HepG2 (cell line): Measurements from ENCODE around the gene RASSF10. TPM values are rescaled to one million over a fixed set of nuclear protein-coding genes. Genes with fewer than 3 reads are reported as not detected.

Experiments used
- ATAC-seq: fragments of 200-7000 bp; cut with Tn5 transposase; 3 replicates; pipeline ENCODE4 v1.9.1; 2020; ENCODE audit warnings: mild to moderate bottlenecking, moderate library complexity
- BruUV-seq: library from RNA; stranded (reverse); fragments of 400-500 nt; replicated peaks from 2 replicates; lab custom pipeline; 2021; lab: Mats Ljungman, UMichigan
- CTCF ChIA-PET: fragments of 300-600 bp; formaldehyde crosslinking; extraction: SDS; loops from one replicate; lab custom pipeline; 2021; ENCODE audit warnings: low total read pairs, inconsistent platforms, low intra/inter-chr PET ratio; lab: Yijun Ruan, JAX
- POLR2A ChIA-PET: fragments of 350-600 bp; sonication (Branson Sonifier 250); formaldehyde crosslinking; loops from one replicate; lab custom pipeline; 2020; ENCODE audit warnings: antibody characterized with exemption, inconsistent platforms; lab: Yijun Ruan, JAX
- DNase-seq: peaks from one replicate; pipeline ENCODE4 v3.0.0-alpha.2; 2015; ENCODE audit warnings: low spot score
- FAIRE-seq: peaks from 3 replicates; lab custom pipeline; 2011; peaks lifted over from hg19 to GRCh38; lab: Jason Lieb, UNC
- H2AFZ ChIP-seq: one replicate; pipeline ENCODE4 v1.6.1; 2011; ENCODE audit warnings: low read length, inconsistent platforms
- H3K27ac ChIP-seq: fragments of 300-600 bp; 3 replicates; pipeline ENCODE4 v1.8.0; 2011; ENCODE audit warnings: mixed run types, mild to moderate bottlenecking, mixed read lengths, low read length, inconsistent platforms; ENCODE audit not compliant: insufficient read depth; ENCODE audit errors: extremely low read length
- H3K27me3 ChIP-seq, 2 experiments: fragments of 200-600 bp in 1 of 2; 2 replicates in 1 of 2; 3 replicates in 1 of 2; pipeline versions ENCODE4 v1.6.0 to v1.8.0; 2011; ENCODE audit warnings: low read length in 2 of 2, mild to moderate bottlenecking in 2 of 2, moderate library complexity in 2 of 2, inconsistent platforms in 1 of 2; ENCODE audit not compliant: insufficient read depth in 2 of 2, control insufficient read depth in 1 of 2
- H3K36me3 ChIP-seq, 2 experiments: fragments of 200-600 bp in 1 of 2; replicated peaks in 1 of 2; 2 replicates in 1 of 2; 3 replicates in 1 of 2; pipeline versions ENCODE4 v1.5.1 to v1.8.0; 2011; ENCODE audit warnings: low read length in 2 of 2, inconsistent platforms in 1 of 2; ENCODE audit not compliant: insufficient read depth in 2 of 2, control insufficient read depth in 1 of 2
- H3K4me1 ChIP-seq: 2 replicates; pipeline ENCODE4 v1.5.1; 2012; ENCODE audit warnings: low read length, inconsistent platforms; ENCODE audit not compliant: insufficient read depth
- H3K4me2 ChIP-seq: 2 replicates; pipeline ENCODE4 v1.6.0; 2011; ENCODE audit warnings: low read depth, low read length, inconsistent platforms
- H3K4me3 ChIP-seq, 3 experiments: fragments of 200-600 bp in 1 of 3; sonication (generic), shearing (Covaris generic) in 1 of 3; replicated peaks in 1 of 3; 2 replicates each; pipeline ENCODE4 v1.5.1; 2011 to 2016; ENCODE audit warnings: low read length in 3 of 3, inconsistent platforms in 2 of 3, low read depth in 2 of 3, mild to moderate bottlenecking in 2 of 3, control low read depth in 1 of 3, mixed read lengths in 1 of 3; ENCODE audit not compliant: insufficient read depth in 1 of 3
- H3K79me2 ChIP-seq: one replicate; pipeline ENCODE4 v1.6.1; 2011; ENCODE audit warnings: low read length, inconsistent platforms; ENCODE audit not compliant: insufficient read depth
- H3K9ac ChIP-seq: 2 replicates; pipeline ENCODE4 v1.6.0; 2011; ENCODE audit warnings: mild to moderate bottlenecking, low read depth, low read length, inconsistent platforms; ENCODE audit not compliant: insufficient read depth
- H3K9me3 ChIP-seq: 2 replicates; pipeline ENCODE4 v1.5.1; 2012; ENCODE audit warnings: mild to moderate bottlenecking, low read length
- H4K20me1 ChIP-seq: 2 replicates; pipeline ENCODE4 v1.6.0; 2011; ENCODE audit warnings: inconsistent platforms, mild to moderate bottlenecking, low read length, moderate library complexity; ENCODE audit not compliant: insufficient read depth
- ATRX ChIP-seq: sonication (generic); formaldehyde crosslinking; IDR thresholded peaks from 2 replicates; pipeline ENCODE4 v1.4.0; 2020; ENCODE audit warnings: missing genetic modification reagents, borderline replicate concordance
- FOXM1 ChIP-seq: sonication (generic); formaldehyde crosslinking; IDR thresholded peaks from 2 replicates; pipeline ENCODE4 v1.5.0; 2020; ENCODE audit warnings: missing genetic modification reagents
- GABPA ChIP-seq, 2 experiments: IDR thresholded peaks; 2 replicates each; pipeline ENCODE4 v1.6.1; 2011 to 2016; ENCODE audit warnings: low read depth in 2 of 2, low read length in 1 of 2, missing biosample characterization in 1 of 2, missing genetic modification characterization in 1 of 2
- KDM5A ChIP-seq: fragments of 200-600 bp; sonication (generic); IDR thresholded peaks from 2 replicates; pipeline ENCODE4 v1.7.0; 2018; ENCODE audit warnings: antibody characterized with exemption, mild to moderate bottlenecking, low read length, borderline replicate concordance
- RARA ChIP-seq: IDR thresholded peaks from 2 replicates; pipeline ENCODE4 v1.6.1; 2016; ENCODE audit warnings: missing genetic modification reagents, missing compliant biosample characterization
- SIX1 ChIP-seq: sonication (generic); formaldehyde crosslinking; IDR thresholded peaks from 2 replicates; pipeline ENCODE4 v1.4.0; 2020; ENCODE audit warnings: missing genetic modification reagents, borderline replicate concordance
- THAP9 ChIP-seq: sonication (generic); formaldehyde crosslinking; IDR thresholded peaks from 2 replicates; pipeline ENCODE4; 2020; ENCODE audit warnings: missing genetic modification reagents, mild to moderate bottlenecking, borderline replicate concordance
- ZMYM3 ChIP-seq: sonication (generic); formaldehyde crosslinking; IDR thresholded peaks from 2 replicates; pipeline ENCODE4 v1.5.1; 2020; ENCODE audit warnings: mild to moderate bottlenecking, missing genetic modification reagents
- ZNF101 ChIP-seq: sonication (generic); formaldehyde crosslinking; IDR thresholded peaks from 2 replicates; pipeline ENCODE4 v1.4.0; 2020; ENCODE audit warnings: mild to moderate bottlenecking, low read depth, missing genetic modification reagents, borderline replicate concordance
- ZNF121 ChIP-seq: sonication (generic); formaldehyde crosslinking; IDR thresholded peaks from 2 replicates; pipeline ENCODE4 v1.5.0; 2020; ENCODE audit warnings: mild to moderate bottlenecking, missing genetic modification reagents
- ZNF260 ChIP-seq: sonication (generic); formaldehyde crosslinking; IDR thresholded peaks from 2 replicates; pipeline ENCODE4 v1.4.0; 2020; ENCODE audit warnings: missing genetic modification reagents, low read depth, mild to moderate bottlenecking, borderline replicate concordance
- ZNF343 ChIP-seq: sonication (generic); formaldehyde crosslinking; IDR thresholded peaks from 2 replicates; pipeline ENCODE4 v1.4.0; 2020; ENCODE audit warnings: mild to moderate bottlenecking, missing genetic modification reagents
- ZNF784 ChIP-seq: sonication (generic); formaldehyde crosslinking; IDR thresholded peaks from 2 replicates; pipeline ENCODE4 v1.5.1; 2020; ENCODE audit warnings: missing genetic modification reagents, mild to moderate bottlenecking, borderline replicate concordance
- ZSCAN30 ChIP-seq: sonication (generic); formaldehyde crosslinking; IDR thresholded peaks from 2 replicates; pipeline ENCODE4 v1.5.0; 2020; ENCODE audit warnings: mild to moderate bottlenecking, missing genetic modification reagents
- WGBS: methylation state at CpG from one replicate; pipeline ENCODE4 v1.1.6; 2017; ENCODE audit warnings: low lambda C conversion rate; 5-methylcytosine and 5-hydroxymethylcytosine counted together
- in situ Hi-C: cut with HindIII; loops from 2 replicates; pipeline ENCODE4 v1.10.0; 2017; ENCODE audit warnings: low pct_unique_long_range_greater_than_20kb; ENCODE audit not compliant: extremely low pct_ligation_motif_present
- intact Hi-C: fragments of 100-400 bp; cut with micrococcal nuclease; formaldehyde crosslinking; loops from one replicate; pipeline ENCODE4 v1.10.0; 2022; ENCODE audit not compliant: unreplicated experiment
- polyA plus RNA-seq, 8 experiments: library from polyadenylated mRNA; depleted of rRNA in 3 of 8; stranded (reverse) in 7 of 8; unstranded in 1 of 8; fragments of >200 nt; fragmentation: Illumina TruSeq in 4 of 8; extraction: Trizol in 4 of 8; gene quantifications; 2 replicates each; pipeline versions ENCODE4 v1.2.1 to v1.2.3, GENCODE V29; 2011 to 2016; ENCODE audit warnings: low read depth in 4 of 8, missing spikeins in 1 of 8, mixed read lengths in 1 of 8; ENCODE audit not compliant: insufficient read depth in 1 of 8
- total RNA-seq, 5 experiments: library from RNA; depleted of rRNA; stranded (reverse); fragments of >200 nt; fragmentation: Illumina TruSeq; extraction: Trizol; gene quantifications; 2 replicates each; pipeline ENCODE4 v1.2.3, GENCODE V29; 2016; ENCODE audit warnings: low read depth in 1 of 5
- TF ChIP-seq, protein P1 (sequence below): sonication (generic); formaldehyde crosslinking; IDR thresholded peaks from 2 replicates; pipeline ENCODE4 v1.4.0; 2020; ENCODE audit warnings: missing genetic modification reagents
- TF ChIP-seq, protein P2 (sequence below): sonication (generic); formaldehyde crosslinking; IDR thresholded peaks from 2 replicates; pipeline ENCODE4 v1.4.0; 2020; ENCODE audit warnings: mild to moderate bottlenecking, missing genetic modification reagents
- TF ChIP-seq, protein P3 (sequence below): sonication (generic); formaldehyde crosslinking; IDR thresholded peaks from 2 replicates; pipeline ENCODE4 v1.4.0; 2020; ENCODE audit warnings: low read depth, mild to moderate bottlenecking, missing genetic modification reagents

The RASSF10 gene
- total and polyA plus RNA-seq, 2 of the 13 experiments (the other 11 are each of a cell fraction or from before 2014, with no cell fraction given) = not detected

DNA sequence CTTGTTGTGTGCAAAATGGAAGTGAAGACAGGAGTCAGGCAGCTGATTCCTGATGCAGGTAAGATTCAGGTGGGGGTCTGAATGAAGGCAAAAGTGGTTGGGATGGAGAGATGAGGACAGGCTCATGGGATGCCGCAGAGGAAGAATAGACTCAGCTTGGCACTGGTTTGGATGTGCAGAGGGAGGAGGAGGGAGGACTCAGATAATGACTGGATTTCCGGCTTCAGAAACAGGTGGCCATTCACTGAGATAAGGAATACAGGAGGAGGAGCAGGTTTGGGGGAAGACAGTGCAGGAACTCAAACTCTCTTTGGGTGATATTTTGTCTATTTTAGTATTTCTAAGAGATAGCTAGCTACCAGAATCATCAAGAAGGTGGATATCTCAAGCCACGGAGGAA, 19.2 kb downstream of the RASSF10 start:
- Histone ChIP-seq H3K36me3 (no peaks in the 10 kb centered on the region), H2AFZ (no peak overlapping the region), H4K20me1 (no peaks in the 10 kb centered on the region), H3K4me3 (no peak overlapping the region), H3K27me3 (peaks cover 0 to 20% of the 10 kb centered on the region in 2 experiments; a peak in 4 of 5 replicates), H3K4me1 (peaks cover 16% of the 10 kb centered on the region), H3K27ac (no peak overlapping the region), H3K9me3 (no peaks in the 10 kb centered on the region), H3K79me2 (no peaks in the 10 kb centered on the region), H3K4me2 (no peak overlapping the region), H3K9ac (no peak overlapping the region)
- intact Hi-C loops = no loop called here
- in situ Hi-C loops = no loop called here
- ChIA-PET POLR2A (no interaction called here), CTCF (no interaction called here)
- no peak for FAIRE-seq
- BruUV-seq = no TSS peak
- 22% methylated on average over 3 of the region's 3 CpGs for WGBS
- DNase-seq = no peak
- ATAC-seq = no peak
- TF ChIP-seq ZNF784 (CRISPR knock-in tag) (no peak), ZMYM3 (no peak), ZSCAN30 (no peak), RARA (CRISPR knock-in tag) (no peak), ZNF343 (CRISPR knock-in tag) (no peak), ZNF101 (no peak), FOXM1 (CRISPR knock-in tag) (no peak), SIX1 (CRISPR knock-in tag) (no peak), THAP9 (CRISPR knock-in tag) (no peak), ZNF121 (CRISPR knock-in tag) (no peak), GABPA (IDR thresholded peaks at IDR 0.05; ENCODE audit: low read depth, low read length) (no peak), GABPA (CRISPR knock-in tag; IDR thresholded peaks at IDR 0.05; ENCODE audit: low read depth) (no peak), KDM5A (no peak), ZNF260 (CRISPR knock-in tag) (no peak), ATRX (CRISPR knock-in tag) (no peak)
- TF ChIP-seq, protein P1, sequence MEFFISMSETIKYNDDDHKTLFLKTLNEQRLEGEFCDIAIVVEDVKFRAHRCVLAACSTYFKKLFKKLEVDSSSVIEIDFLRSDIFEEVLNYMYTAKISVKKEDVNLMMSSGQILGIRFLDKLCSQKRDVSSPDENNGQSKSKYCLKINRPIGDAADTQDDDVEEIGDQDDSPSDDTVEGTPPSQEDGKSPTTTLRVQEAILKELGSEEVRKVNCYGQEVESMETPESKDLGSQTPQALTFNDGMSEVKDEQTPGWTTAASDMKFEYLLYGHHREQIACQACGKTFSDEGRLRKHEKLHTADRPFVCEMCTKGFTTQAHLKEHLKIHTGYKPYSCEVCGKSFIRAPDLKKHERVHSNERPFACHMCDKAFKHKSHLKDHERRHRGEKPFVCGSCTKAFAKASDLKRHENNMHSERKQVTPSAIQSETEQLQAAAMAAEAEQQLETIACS = no peak
- TF ChIP-seq, protein P2, sequence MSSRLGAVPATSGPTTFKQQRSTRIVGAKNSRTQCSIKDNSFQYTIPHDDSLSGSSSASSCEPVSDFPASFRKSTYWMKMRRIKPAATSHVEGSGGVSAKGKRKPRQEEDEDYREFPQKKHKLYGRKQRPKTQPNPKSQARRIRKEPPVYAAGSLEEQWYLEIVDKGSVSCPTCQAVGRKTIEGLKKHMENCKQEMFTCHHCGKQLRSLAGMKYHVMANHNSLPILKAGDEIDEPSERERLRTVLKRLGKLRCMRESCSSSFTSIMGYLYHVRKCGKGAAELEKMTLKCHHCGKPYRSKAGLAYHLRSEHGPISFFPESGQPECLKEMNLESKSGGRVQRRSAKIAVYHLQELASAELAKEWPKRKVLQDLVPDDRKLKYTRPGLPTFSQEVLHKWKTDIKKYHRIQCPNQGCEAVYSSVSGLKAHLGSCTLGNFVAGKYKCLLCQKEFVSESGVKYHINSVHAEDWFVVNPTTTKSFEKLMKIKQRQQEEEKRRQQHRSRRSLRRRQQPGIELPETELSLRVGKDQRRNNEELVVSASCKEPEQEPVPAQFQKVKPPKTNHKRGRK (CRISPR knock-in tag) = no peak
- TF ChIP-seq, protein P3, sequence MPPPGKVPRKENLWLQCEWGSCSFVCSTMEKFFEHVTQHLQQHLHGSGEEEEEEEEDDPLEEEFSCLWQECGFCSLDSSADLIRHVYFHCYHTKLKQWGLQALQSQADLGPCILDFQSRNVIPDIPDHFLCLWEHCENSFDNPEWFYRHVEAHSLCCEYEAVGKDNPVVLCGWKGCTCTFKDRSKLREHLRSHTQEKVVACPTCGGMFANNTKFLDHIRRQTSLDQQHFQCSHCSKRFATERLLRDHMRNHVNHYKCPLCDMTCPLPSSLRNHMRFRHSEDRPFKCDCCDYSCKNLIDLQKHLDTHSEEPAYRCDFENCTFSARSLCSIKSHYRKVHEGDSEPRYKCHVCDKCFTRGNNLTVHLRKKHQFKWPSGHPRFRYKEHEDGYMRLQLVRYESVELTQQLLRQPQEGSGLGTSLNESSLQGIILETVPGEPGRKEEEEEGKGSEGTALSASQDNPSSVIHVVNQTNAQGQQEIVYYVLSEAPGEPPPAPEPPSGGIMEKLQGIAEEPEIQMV = no peak
